MM.1S (cell line): ENCODE measurements around the gene APEH.

ENCODE experiments used
- EZH2 ChIP-seq: fragments of 300-600 bp; sonication (generic); optimal IDR thresholded peaks from 2 replicates; pipeline ENCODE3; 2017; ENCODE audit warnings: low read depth, mild to moderate bottlenecking, antibody characterized with exemption, low read length, mixed read lengths
- TF ChIP-seq, protein P1 (sequence below): fragments of 300-600 bp; sonication (generic); IDR thresholded peaks from 2 replicates; pipeline ENCODE4 v1.5.1; 2016; ENCODE audit warnings: antibody characterized with exemption, low read length, mixed read lengths

DNA sequence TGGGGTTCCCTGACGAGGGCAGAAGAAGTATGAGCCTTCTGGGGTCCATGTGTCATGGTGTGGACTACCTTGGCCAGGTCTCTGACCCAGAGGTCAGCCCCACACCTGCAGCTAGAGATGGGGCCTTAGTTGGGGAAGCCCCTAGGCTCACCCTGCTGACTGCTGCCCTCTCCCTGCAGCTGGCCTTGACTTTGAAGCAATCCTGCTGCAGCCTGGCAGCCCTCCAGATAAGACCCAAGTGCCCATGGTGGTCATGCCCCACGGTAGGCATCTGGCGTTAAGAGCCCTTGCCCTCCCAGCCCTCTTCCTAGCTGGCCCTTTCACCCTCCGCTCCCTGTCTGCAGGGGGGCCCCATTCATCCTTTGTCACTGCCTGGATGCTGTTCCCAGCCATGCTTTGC lies 7.4 kb downstream of the APEH start:
- TF ChIP-seq, protein P1, sequence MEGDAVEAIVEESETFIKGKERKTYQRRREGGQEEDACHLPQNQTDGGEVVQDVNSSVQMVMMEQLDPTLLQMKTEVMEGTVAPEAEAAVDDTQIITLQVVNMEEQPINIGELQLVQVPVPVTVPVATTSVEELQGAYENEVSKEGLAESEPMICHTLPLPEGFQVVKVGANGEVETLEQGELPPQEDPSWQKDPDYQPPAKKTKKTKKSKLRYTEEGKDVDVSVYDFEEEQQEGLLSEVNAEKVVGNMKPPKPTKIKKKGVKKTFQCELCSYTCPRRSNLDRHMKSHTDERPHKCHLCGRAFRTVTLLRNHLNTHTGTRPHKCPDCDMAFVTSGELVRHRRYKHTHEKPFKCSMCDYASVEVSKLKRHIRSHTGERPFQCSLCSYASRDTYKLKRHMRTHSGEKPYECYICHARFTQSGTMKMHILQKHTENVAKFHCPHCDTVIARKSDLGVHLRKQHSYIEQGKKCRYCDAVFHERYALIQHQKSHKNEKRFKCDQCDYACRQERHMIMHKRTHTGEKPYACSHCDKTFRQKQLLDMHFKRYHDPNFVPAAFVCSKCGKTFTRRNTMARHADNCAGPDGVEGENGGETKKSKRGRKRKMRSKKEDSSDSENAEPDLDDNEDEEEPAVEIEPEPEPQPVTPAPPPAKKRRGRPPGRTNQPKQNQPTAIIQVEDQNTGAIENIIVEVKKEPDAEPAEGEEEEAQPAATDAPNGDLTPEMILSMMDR, result no peak
- no peak for TF ChIP-seq EZH2
